ENCODE data around the gene LRP1B.
"Not testable (repeated sequence)": the region's sequence is repeated elsewhere in the genome, so short reads cannot be mapped to it uniquely, and the experiment has no call there.

LRP1B gene

DNA sequence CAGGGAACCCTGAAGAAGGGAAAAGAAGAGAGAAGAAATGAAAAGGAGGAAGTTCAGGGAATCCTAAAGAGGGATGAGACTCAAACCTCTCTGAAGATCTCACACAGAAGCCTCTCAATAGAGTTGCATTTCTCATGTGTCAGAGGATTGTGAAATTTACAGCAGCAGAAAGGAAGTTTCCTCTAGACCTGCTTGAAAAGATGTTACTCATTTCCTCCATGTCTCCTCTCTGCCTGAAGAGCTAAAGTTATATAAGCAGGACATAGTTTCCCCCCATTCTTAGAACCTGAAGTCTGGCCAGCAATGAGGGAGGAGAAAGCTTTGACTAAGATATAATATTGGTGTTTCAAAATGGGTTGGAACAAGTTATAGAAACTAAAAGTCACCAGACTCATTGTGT lies 1155.6 kb downstream of the LRP1B start:
- DNase-seq = no peak
- no peaks in the 10 kb centered on the region for H3K4me1 Mint-ChIP-seq
- H3K9me3 Mint-ChIP-seq = peaks cover 0 to 2% of the 10 kb centered on the region in 2 donors
- H3K27me3 Mint-ChIP-seq = no peaks in the 10 kb centered on the region
- ATAC-seq (replicated peaks) = no peak
- H3K36me3 Mint-ChIP-seq = no peaks in the 10 kb centered on the region
- no peak overlapping the region for H3K27ac Mint-ChIP-seq
- H3K4me3 Mint-ChIP-seq = no peak overlapping the region

DNA sequence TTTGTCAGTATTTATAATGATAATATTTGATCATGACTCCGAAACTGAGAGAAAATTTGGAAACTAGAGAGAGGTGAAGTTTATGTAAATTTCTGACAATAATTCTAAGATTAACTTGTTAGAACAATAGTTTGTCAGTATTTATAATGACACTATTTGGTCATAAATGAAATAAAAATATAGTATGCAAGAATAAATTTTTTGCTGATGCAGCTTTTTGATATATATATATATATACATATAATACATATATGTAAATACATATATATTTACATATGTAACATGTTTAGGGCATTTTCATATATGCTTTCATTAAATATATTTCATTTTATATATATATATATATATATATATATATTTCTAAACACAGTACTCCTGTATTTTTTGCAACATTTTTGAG lies 1158.1 kb downstream of the LRP1B start:
- H3K27me3 Mint-ChIP-seq = no peaks in the 10 kb centered on the region
- no peaks in the 10 kb centered on the region for H3K36me3 Mint-ChIP-seq
- no peak for ATAC-seq (replicated peaks)

DNA sequence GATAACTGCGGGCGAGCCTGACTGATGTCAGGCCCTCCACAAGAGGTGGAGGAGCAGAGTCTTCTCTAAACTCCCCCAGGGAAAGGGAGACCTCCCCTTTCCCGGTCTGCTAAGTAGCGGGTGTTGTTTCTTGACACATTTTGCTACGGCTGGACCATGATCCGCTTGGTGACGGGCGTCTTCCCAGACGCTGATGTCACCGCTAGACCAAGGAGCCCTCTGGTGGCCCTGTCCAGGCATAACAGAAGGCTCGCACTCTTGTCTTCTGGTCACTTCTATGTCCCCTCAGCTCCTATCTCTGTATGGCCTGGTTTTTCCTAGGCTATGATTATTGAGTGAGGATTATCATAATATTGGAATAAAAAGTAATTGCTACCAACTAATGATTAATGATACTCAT lies 1166.5 kb downstream of the LRP1B start:
- not testable (repeated sequence) for H3K4me3 Mint-ChIP-seq; H3K27me3 Mint-ChIP-seq; H3K4me1 Mint-ChIP-seq; DNase-seq; H3K27ac Mint-ChIP-seq; H3K9me3 Mint-ChIP-seq; ATAC-seq (replicated peaks); H3K36me3 Mint-ChIP-seq

More for the DNA sequence above, 1158.1 kb downstream of the LRP1B start:
- Mint-ChIP-seq H3K4me1 (no peaks in the 10 kb centered on the region), H3K27ac (no peak overlapping the region), H3K9me3 (peaks cover 0 to 2% of the 10 kb centered on the region in 2 donors), H3K4me3 (no peak overlapping the region)
- no peak for DNase-seq

DNA sequence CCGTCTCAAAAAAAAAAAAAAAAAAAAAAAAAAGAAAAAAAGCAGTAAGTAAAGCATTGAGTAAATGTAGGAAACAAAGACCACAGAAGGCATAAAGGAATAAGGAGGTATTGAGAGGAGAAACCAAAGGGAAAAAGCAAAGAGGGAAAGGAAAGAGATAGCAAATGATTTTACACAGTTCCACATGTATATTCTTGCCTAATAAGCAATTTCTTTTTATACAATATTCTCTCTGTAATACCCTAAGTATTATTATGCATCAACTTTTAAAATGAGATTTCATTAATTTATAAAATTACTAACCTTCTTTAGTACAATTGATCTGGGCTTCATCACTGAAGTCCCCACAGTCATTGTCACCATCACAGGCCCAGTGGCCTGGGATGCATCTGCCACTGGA lies 1180.9 kb downstream of the LRP1B start:
- Mint-ChIP-seq H3K27ac (no peak overlapping the region), H3K36me3 (no peaks in the 10 kb centered on the region), H3K4me1 (no peaks in the 10 kb centered on the region), H3K27me3 (no peaks in the 10 kb centered on the region), H3K9me3 (no peaks in the 10 kb centered on the region), H3K4me3 (no peak overlapping the region)
- ATAC-seq (replicated peaks) = no peak
- no peak for DNase-seq

DNA sequence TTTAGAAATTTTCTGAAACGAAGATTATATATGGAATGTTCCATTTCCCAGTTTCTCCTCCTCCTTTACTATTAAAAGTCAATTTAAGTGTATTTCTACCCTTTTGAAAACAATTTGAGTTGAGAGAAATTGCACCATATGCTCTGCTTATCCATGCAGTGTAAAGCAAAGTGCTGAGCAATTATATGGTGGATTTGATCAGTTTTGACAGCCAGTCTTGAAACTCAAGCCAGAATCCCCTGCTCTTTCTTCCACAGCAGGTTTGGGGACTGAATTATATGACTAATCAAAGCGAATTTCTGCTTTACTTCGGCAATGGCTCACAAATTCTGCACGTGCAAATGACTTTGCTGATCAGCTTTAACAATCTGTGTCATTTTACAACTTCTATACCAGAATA lies 1183.6 kb downstream of the LRP1B start:
- Mint-ChIP-seq H3K27me3 (no peaks in the 10 kb centered on the region), H3K4me3 (no peak overlapping the region), H3K27ac (no peak overlapping the region), H3K4me1 (no peaks in the 10 kb centered on the region), H3K36me3 (no peaks in the 10 kb centered on the region), H3K9me3 (no peaks in the 10 kb centered on the region)
- ATAC-seq (replicated peaks) = no peak
- no peak for DNase-seq

DNA sequence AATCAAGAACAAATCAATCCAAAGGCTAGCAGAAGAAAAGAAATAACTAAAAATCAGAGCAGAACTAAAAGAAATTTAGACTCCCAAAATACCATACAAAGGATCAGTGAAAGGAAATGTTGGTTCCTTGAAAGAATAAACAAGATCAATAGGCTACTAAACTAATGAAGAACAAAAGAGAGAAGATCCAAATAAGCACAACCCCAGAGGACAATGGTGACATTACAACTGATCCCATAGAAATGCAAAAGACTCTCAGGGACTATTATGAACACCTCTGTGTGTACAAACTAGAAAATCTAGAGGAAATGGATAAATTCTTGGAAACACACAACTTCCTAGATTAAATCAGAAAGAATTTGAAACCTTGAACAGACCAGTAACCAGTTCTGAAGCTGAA lies 1186.9 kb downstream of the LRP1B start:
- no peak overlapping the region for H3K4me3 Mint-ChIP-seq
- ATAC-seq (replicated peaks) (no peak), DNase-seq (no peak)
- no peaks in the 10 kb centered on the region for H3K36me3 Mint-ChIP-seq
- no peaks in the 10 kb centered on the region for H3K4me1 Mint-ChIP-seq
- no peak overlapping the region for H3K27ac Mint-ChIP-seq
- no peaks in the 10 kb centered on the region for H3K9me3 Mint-ChIP-seq
- H3K27me3 Mint-ChIP-seq = no peaks in the 10 kb centered on the region

DNA sequence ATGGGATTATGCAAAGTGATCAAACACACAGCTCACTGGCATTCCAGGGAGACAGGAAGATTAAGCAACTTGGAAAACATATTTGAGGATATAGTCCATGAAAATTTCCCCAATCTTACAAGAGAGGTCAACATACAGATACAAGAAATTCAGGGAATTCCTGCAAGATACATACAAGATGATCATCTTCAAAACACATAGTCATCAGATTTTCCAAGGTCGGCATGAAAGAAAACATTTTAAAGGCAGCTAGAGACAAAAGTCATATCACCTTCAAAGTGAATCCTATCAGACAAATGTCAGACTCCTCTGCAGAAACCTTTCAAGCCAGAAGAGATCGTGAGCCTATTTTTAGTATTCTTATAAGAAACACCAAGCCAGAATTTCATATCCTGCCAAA lies 1188.5 kb downstream of the LRP1B start:
- H3K36me3 Mint-ChIP-seq = no peaks in the 10 kb centered on the region
- H3K4me3 Mint-ChIP-seq = no peak overlapping the region
- H3K27me3 Mint-ChIP-seq = no peaks in the 10 kb centered on the region
- H3K9me3 Mint-ChIP-seq = no peaks in the 10 kb centered on the region
- ATAC-seq (replicated peaks) = no peak
- DNase-seq = no peak
- H3K27ac Mint-ChIP-seq = no peak overlapping the region
- no peaks in the 10 kb centered on the region for H3K4me1 Mint-ChIP-seq

DNA sequence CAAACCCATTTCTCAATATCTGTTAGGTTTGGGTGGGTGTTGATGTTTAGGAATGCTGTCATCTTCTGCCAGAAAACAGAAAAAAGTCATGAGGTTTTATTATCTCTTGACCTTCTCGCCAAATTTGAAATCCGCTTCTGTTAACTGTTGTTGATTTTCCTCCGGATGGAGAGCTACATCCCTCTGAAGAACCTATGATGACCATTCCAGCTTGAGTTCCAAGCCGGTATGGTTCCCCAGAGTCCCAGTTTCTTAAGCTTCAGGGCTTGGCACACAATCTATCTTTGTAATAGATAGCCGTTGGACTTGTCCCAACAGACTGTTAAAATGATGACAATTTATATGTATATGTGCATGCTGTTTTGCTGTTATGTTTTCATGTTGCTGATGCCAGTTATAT lies 1201.0 kb downstream of the LRP1B start:
- no peaks in the 10 kb centered on the region for H3K9me3 Mint-ChIP-seq
- no peaks in the 10 kb centered on the region for H3K4me1 Mint-ChIP-seq
- H3K4me3 Mint-ChIP-seq = no peak overlapping the region
- no peaks in the 10 kb centered on the region for H3K27me3 Mint-ChIP-seq
- no peak overlapping the region for H3K27ac Mint-ChIP-seq
- no peak for ATAC-seq (replicated peaks)
- no peak for DNase-seq
- no peaks in the 10 kb centered on the region for H3K36me3 Mint-ChIP-seq

DNA sequence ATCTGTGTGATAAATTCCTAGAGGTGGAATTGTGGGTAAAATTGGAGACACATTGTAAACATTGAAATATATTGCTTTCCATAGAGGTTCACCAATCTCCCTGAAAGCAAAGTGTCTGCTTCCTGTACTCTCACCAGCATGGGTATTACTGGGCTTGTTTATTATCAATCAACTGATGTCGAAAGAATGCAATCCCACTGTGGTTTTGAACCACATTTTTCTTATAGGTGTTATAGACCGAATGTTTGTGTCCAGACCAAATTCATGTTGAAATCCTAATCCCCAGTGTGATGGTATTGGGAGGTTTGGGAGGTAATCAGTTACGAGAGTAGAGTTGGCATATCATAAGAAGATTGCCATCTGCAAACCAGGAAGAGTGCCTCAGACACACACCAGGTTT lies 1212.4 kb downstream of the LRP1B start:
- no peak for DNase-seq
- Mint-ChIP-seq H3K9me3 (peaks cover 0 to 2% of the 10 kb centered on the region in 2 donors), H3K4me1 (no peaks in the 10 kb centered on the region), H3K27ac (no peak overlapping the region), H3K36me3 (no peaks in the 10 kb centered on the region), H3K27me3 (no peaks in the 10 kb centered on the region), H3K4me3 (no peak overlapping the region)
- ATAC-seq (replicated peaks) = no peak

DNA sequence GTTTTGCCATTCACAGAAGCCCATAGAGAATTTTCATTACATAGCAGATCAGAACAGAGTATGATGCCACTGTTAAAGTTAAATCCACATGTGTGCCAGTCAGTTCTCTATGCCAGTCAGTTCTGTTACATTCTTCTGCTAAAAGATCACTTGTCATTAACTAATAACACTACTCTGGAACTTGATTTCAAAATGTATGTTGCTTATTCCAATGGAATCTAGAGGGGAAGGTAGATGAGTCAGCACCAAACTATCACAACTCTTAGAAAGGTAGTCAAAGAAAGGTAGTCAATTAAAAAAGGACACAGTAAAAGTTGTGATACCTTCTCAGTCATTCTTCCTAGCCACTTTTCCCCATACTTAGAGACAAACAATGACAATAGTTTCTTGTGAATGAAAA lies 1214.4 kb downstream of the LRP1B start:
- H3K4me3 Mint-ChIP-seq = no peak overlapping the region

DNA sequence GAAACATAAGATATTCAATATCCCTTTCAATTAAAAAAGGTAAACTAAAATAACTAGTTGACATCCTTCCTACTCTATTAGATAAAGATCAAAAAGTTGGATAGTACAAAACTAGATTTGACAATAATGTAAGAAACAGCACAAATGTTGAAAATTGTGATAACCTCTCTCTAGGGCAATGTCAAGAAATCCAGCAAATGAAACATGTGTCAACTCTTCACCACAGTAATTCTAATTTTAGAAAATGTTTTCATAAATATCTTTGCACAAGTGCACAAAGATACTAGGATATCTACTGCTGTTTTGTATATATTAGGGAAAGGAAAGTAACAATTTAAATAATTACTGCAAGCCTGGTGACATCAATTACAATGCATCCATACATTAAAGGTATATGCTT lies 1220.1 kb downstream of the LRP1B start:
- no peaks in the 10 kb centered on the region for H3K36me3 Mint-ChIP-seq
- no peak overlapping the region for H3K4me3 Mint-ChIP-seq
- H3K27ac Mint-ChIP-seq = no peak overlapping the region
- DNase-seq (no peak), ATAC-seq (replicated peaks) (no peak)
- H3K4me1 Mint-ChIP-seq = no peaks in the 10 kb centered on the region
- peaks cover 0 to 2% of the 10 kb centered on the region in 2 donors for H3K9me3 Mint-ChIP-seq
- H3K27me3 Mint-ChIP-seq = no peaks in the 10 kb centered on the region

More for the DNA sequence above, 1214.4 kb downstream of the LRP1B start:
- no peak for ATAC-seq (replicated peaks)
- H3K4me1 Mint-ChIP-seq = no peaks in the 10 kb centered on the region
- no peak for DNase-seq
- H3K9me3 Mint-ChIP-seq = peaks cover 0 to 2% of the 10 kb centered on the region in 2 donors
- no peaks in the 10 kb centered on the region for H3K36me3 Mint-ChIP-seq
- H3K27me3 Mint-ChIP-seq = no peaks in the 10 kb centered on the region
- H3K27ac Mint-ChIP-seq = no peak overlapping the region

DNA sequence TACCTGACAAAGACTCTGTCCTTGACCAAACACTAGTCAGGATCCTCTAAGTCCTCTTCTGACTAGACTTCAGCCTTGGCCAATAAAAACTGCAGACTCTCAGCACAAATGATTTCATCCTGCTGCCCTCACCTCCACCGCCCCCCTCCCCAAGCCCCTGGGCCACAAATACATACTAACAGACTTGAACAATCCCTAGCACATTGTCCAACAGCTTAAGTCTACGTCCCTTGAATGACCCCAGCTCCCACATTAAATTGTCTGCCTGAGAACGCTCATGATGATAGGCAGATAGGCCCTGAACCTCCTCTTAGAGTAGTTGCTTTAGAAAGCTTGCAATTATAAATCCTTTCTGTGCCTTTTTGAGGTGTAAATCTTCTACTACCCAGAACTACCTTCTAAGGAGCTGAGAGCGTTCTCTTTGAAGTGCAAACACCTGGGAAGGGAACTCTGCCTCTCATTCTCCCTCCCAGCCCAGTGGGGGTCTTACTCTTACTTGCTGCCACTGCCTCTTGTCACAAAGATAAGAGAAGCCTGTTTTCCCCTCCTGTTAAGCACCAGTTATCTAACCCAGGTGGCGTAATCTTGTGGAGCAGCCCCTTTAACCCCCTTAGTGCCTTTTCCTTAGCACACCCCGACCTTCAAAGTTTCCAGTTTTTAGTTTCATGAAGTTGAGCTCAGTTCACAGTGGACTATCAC lies 1225.6 kb downstream of the LRP1B start:
- no peak for DNase-seq
- no peak overlapping the region for H3K4me3 Mint-ChIP-seq
- H3K9me3 Mint-ChIP-seq = no peaks in the 10 kb centered on the region
- H3K36me3 Mint-ChIP-seq = no peaks in the 10 kb centered on the region
- no peak overlapping the region for H3K27ac Mint-ChIP-seq
- no peaks in the 10 kb centered on the region for H3K4me1 Mint-ChIP-seq
- no peak for ATAC-seq (replicated peaks)
- H3K27me3 Mint-ChIP-seq = no peaks in the 10 kb centered on the region

DNA sequence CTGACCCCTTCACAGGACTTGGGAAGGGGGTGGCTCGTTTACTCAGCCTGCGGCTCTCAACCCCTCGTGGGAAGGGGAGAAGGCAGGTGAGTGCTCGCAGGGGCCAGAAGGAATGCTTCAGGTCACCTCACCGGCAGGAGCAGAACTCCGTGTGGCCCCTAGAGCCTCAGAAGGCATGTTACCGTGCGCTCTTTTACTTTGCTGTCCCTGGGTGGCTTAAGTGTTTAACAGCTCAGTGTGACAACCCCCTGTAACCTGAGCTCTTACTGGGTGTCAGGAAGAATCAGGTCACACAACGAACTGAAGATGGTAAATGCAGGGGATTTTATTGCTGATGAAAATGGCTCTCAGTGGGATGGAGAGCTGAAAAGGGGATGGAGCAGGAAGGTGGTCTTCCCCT lies 1235.4 kb downstream of the LRP1B start:
- no peak for ATAC-seq (replicated peaks)
- Mint-ChIP-seq H3K27ac (no peak overlapping the region), H3K4me3 (no peak overlapping the region), H3K36me3 (no peaks in the 10 kb centered on the region), H3K4me1 (no peaks in the 10 kb centered on the region), H3K27me3 (no peaks in the 10 kb centered on the region), H3K9me3 (peaks cover 3 to 5% of the 10 kb centered on the region in 2 donors)
- DNase-seq = no peak

DNA sequence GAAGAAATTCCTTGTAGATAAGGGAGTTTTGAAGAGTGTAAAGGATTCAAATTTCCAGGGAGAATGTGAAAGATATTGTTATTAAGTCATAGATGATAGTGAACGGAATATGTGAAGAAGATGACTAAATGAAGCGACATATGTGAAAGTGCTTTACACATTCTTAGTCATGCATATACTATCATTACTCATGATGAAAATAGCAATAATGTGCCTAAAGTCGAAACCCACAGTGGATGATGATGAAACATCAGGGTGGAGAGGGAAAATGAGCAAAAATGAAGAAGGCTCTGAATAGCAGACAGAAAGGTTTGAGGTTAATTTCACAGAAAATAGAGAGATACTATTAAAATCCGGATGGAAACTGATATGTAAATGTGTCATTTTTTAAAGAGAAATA lies 1237.1 kb downstream of the LRP1B start:
- H3K4me3 Mint-ChIP-seq = no peak overlapping the region
- DNase-seq (no peak), ATAC-seq (replicated peaks) (no peak)
- peaks cover 3 to 5% of the 10 kb centered on the region in 2 donors for H3K9me3 Mint-ChIP-seq
- no peaks in the 10 kb centered on the region for H3K27me3 Mint-ChIP-seq
- H3K4me1 Mint-ChIP-seq = no peaks in the 10 kb centered on the region
- H3K36me3 Mint-ChIP-seq = no peaks in the 10 kb centered on the region
- no peak overlapping the region for H3K27ac Mint-ChIP-seq

DNA sequence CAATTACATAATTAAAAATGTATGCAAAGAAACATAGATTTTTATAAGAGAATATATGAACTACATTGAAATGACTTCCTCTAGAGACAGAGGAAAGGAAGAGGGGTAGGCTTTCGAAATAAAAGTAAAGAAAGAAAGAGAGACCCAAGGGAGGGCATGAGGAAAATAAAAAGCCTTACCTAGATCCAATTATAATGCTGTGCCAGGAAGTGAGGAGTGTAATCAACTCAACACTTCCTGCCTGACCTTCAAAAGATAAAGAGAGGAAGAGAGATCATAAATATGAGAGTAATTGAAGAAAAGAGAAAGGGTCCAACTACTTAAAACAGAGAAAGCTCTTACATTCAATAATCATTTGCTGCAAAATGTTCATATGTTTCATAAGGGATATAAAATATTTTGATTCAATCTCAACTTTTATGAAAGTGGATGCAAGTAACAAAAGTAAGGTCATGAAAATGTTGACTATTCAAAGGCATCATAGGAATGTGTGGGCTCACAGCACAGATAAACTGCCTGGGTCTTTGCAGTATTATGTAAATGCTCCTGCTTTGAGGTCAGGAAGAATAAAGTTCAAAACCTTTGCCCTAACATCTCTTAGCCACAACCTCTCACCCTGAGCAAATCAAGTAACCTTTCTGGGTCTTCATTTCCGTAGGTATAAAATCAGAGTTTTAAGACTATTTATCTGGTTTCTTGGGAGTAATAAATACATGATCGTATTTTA lies 1237.7 kb downstream of the LRP1B start:
- no peak for DNase-seq
- Mint-ChIP-seq H3K27ac (no peak overlapping the region), H3K9me3 (peaks cover 3 to 5% of the 10 kb centered on the region in 2 donors), H3K36me3 (no peaks in the 10 kb centered on the region), H3K27me3 (no peaks in the 10 kb centered on the region), H3K4me3 (no peak overlapping the region), H3K4me1 (no peaks in the 10 kb centered on the region)
- ATAC-seq (replicated peaks) = no peak
